Calu3 (cell line): ENCODE data around the gene TENT4B. TPM values are rescaled to one million over a fixed set of nuclear protein-coding genes. Genes with fewer than 3 reads are reported as not detected.

Source experiments
- BruUV-seq: library from RNA; stranded (reverse); fragments of 400-500 nt; replicated peaks from 2 replicates; lab custom pipeline; 2021; lab: Mats Ljungman, UMichigan
- CTCF ChIA-PET: fragments of 300-600 bp; sonication (Branson Sonifier 250); formaldehyde crosslinking; loops from one replicate; lab custom pipeline; 2022; ENCODE audit warnings: antibody characterized with exemption; lab: Charles Lee
- DNase-seq: peaks from one replicate; pipeline ENCODE4 v3.0.0; 2022
- H3K27ac Mint-ChIP-seq: one replicate; pipeline ENCODE4 v1.8.0; 2022; ENCODE audit warnings: mixed read lengths; ENCODE audit not compliant: unreplicated experiment
- H3K27me3 Mint-ChIP-seq: one replicate; pipeline ENCODE4 v1.8.0; 2022; ENCODE audit warnings: mixed read lengths; ENCODE audit not compliant: unreplicated experiment
- H3K36me3 Mint-ChIP-seq: one replicate; pipeline ENCODE4 v1.8.0; 2022; ENCODE audit warnings: mild to moderate bottlenecking, moderate library complexity, mixed read lengths; ENCODE audit not compliant: insufficient read depth, unreplicated experiment
- H3K4me1 Mint-ChIP-seq: one replicate; pipeline ENCODE4 v1.8.0; 2022; ENCODE audit warnings: mild to moderate bottlenecking, low read depth, mixed read lengths; ENCODE audit not compliant: unreplicated experiment
- H3K4me3 Mint-ChIP-seq: one replicate; pipeline ENCODE4 v1.8.0; 2022; ENCODE audit warnings: mild to moderate bottlenecking, low read depth, moderate library complexity, mixed read lengths; ENCODE audit not compliant: unreplicated experiment
- H3K9me3 Mint-ChIP-seq: one replicate; pipeline ENCODE4 v1.8.0; 2022; ENCODE audit warnings: low read depth, mixed read lengths; ENCODE audit not compliant: unreplicated experiment
- CTCF ChIP-seq: fragments of 200-600 bp; IDR thresholded peaks from one replicate; pipeline ENCODE4 v1.8.0; 2022; ENCODE audit warnings: antibody characterized with exemption; ENCODE audit not compliant: unreplicated experiment
- intact Hi-C: fragments of 100-400 bp; cut with micrococcal nuclease; formaldehyde crosslinking; loops from one replicate; pipeline ENCODE4 v1.10.0; 2022; ENCODE audit not compliant: unreplicated experiment
- total RNA-seq: library from RNA; stranded (reverse); gene quantifications from 2 replicates; pipeline ENCODE4 v1.2.3, GENCODE V29; 2022

Gene TENT4B
- total RNA-seq, 1 experiment from 2014 or later, result 21.7 TPM

GRCh38 chr16:50252082-50252611 is 99.0 kb downstream of the TENT4B start:
- no TSS peak for BruUV-seq
- intact Hi-C loops, result no loop called here
- Mint-ChIP-seq H3K27ac (no peak overlapping the region), H3K4me3 (no peak overlapping the region), H3K9me3 (no peaks in the 10 kb centered on the region), H3K27me3 (no peaks in the 10 kb centered on the region), H3K4me1 (peaks cover 30% of the 10 kb centered on the region), H3K36me3 (peaks cover 11% of the 10 kb centered on the region)
- TF ChIP-seq CTCF, result no peak
- DNase-seq, result no peak
- CTCF ChIA-PET, result no interaction called here

DNA sequence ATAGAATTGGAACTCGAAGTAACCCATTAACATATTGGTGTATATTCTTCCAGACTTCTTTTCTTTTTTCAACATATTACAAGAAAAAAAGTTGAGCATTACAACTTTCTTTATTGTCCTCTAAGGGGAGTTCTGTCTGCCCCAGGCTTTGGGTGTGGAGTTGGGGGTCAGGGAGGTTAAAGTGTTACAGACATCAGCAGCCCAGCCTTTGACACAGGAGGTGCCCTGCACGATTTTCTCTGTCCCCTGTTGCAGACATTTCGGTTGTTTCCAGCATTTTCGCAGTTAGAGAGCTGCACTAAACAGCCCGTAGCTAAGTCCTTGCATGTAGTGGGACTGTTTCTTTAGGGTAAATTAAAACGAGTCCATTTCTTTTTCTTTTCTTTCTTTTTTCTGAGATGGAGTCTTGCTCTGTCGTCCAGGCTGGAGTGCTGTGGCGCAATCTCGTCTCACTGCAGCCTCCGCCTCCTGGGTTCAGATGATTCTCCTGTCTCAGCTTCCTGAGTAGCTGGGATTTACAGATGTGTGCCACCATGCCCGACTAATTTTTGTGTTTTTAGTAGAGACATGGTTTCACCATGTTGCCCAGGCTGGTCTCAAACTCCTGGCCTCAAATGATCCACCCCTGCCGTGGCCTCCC is 99.9 kb downstream of the TENT4B start:
- TF ChIP-seq CTCF, result no peak
- intact Hi-C loops, result no loop called here
- CTCF ChIA-PET, result no interaction called here
- peaks cover 9% of the 10 kb centered on the region for H3K36me3 Mint-ChIP-seq
- H3K4me1 Mint-ChIP-seq, result peaks cover 21% of the 10 kb centered on the region
- no peaks in the 10 kb centered on the region for H3K27me3 Mint-ChIP-seq
- DNase-seq, result no peak
- BruUV-seq, result no TSS peak
- no peak overlapping the region for H3K4me3 Mint-ChIP-seq
- no peaks in the 10 kb centered on the region for H3K9me3 Mint-ChIP-seq
- H3K27ac Mint-ChIP-seq, result no peak overlapping the region

DNA sequence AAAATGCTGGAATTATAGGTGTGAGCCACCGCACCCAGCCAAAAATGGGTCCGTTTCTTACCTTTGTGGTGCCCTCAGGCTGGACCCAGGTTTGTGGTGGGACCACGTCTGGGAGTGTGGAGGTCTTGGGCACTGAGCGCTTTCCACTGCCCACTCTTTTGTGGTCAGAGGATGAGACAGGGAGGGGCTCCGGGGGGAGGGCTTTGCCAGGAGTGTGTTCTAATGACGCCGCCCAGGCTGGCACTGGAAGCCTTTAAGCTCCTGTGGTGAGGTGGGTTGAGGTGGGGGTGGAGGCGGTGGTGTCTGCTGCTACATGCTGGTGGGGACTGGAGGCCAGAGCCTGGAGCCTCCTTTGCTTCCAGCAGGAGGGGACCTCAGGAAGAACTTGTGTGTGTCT is 100.4 kb downstream of the TENT4B start:
- CTCF ChIA-PET, result interaction anchor here (0.6 kb wide), 1 partner anchor 107 kb away, joined by 3 read pairs; no protein-coding TSS in a partner anchor
- no TSS peak for BruUV-seq

DNA sequence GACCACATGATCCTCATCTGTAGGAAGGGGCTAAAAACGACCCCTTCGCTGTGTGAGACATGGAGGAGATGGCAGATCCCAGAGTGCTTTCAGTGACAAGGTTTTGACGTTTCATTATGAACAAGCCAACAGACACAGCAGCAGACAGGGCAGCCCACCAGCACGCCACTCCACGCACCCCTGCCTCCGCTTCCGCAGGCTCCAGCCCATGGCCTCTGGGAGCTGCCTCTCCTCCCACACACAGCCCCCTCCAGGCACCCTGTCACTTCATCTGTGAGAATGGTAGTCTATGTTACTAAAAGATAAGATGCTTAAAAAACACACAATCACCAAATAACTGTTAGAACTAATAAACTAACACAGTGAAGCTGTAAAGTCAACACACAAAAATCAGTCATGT is 101.0 kb downstream of the TENT4B start:
- no peak overlapping the region for H3K27ac Mint-ChIP-seq
- no peak for DNase-seq
- TF ChIP-seq CTCF, result no peak
- H3K9me3 Mint-ChIP-seq, result no peaks in the 10 kb centered on the region
- no peak overlapping the region for H3K4me3 Mint-ChIP-seq
- no TSS peak for BruUV-seq
- peaks cover 14% of the 10 kb centered on the region for H3K4me1 Mint-ChIP-seq
- H3K36me3 Mint-ChIP-seq, result peaks cover 9% of the 10 kb centered on the region
- intact Hi-C loops, result no loop called here
- CTCF ChIA-PET, result interaction anchor here (0.6 kb wide), 1 partner anchor 108 kb away, joined by 3 read pairs; no protein-coding TSS in a partner anchor
- no peaks in the 10 kb centered on the region for H3K27me3 Mint-ChIP-seq

More for the DNA sequence above, 100.4 kb downstream of the TENT4B start:
- no peak for TF ChIP-seq CTCF
- Mint-ChIP-seq H3K27ac (no peak overlapping the region), H3K4me1 (peaks cover 16% of the 10 kb centered on the region), H3K27me3 (no peaks in the 10 kb centered on the region), H3K9me3 (no peaks in the 10 kb centered on the region), H3K36me3 (peaks cover 9% of the 10 kb centered on the region), H3K4me3 (no peak overlapping the region)
- intact Hi-C loops, result no loop called here
- no peak for DNase-seq
